Eye (tissue), 1 donor: ENCODE results near the gene NAA80.
A peak's percentile ranks its signal among the peaks of the same experiment; 100 is the strongest.
"Not testable (repeated sequence)": the region's sequence is repeated elsewhere in the genome, so short reads cannot be mapped to it uniquely, and the experiment has no call there.

ENCODE experiments used
- DNase-seq: peaks from one replicate; pipeline ENCODE4 v3.0.0-alpha.2; 2015

NAA80 gene

DNA sequence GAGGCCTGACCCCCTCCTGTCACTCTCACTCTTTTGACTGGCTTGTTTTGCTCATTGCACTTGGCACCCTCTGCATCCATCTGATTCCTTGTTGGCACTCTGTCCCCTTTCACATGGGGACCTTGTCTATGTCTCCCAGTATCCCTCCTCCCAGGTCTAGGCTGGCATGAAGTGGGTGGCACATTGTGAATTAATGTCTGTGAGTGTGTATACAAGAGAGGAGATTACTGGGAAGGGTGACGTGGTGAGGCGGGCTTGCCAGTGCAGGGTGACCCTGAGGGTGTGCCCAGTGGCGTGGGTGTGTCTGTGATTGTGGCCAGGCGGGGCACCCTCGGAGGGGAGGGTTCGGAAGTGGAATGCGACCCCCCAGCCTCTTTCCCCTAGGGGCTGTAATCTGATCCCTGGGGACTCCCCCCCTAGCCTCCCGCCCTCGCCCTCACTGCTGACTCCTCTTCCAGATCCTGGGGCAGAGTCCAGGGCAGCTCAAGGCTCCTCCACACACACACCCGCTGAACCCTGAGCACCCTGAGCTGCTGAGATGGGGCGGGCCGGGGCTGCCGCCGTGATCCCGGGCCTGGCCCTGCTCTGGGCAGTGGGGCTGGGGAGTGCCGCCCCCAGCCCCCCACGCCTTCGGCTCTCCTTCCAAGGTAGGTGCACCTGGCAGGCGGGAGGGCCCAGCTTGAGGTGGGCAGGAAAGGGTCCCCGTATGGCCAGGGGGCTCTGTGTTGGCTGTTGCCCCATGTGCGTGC lies 30.3 kb downstream of the NAA80 start, which contains the start of gene SEMA3B:
SEMA3B (plus strand) TSS at position 445 of the 749 bp plus-strand sequence; CDS start at position 539, 94 bp downstream.
- DNase-seq = peak; percentile 50

DNA sequence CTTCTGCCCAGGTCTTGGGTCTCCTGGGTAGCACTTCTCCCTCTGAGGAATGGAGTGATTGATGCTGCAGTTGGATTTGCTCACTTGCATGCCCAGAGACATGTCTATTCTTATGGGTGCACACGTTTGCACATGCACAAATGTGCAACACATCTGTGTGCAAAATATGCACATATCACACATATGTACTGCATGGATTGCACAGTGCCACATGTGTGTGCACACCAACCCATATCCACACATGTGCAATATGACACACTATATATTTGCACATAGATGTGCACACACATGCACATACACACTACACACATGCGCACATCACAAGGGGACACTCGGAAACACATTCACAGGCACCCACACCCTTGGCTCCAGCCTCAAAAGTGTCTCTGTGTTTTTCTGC lies 30.9 kb downstream of the NAA80 start:
- DNase-seq = no peak

DNA sequence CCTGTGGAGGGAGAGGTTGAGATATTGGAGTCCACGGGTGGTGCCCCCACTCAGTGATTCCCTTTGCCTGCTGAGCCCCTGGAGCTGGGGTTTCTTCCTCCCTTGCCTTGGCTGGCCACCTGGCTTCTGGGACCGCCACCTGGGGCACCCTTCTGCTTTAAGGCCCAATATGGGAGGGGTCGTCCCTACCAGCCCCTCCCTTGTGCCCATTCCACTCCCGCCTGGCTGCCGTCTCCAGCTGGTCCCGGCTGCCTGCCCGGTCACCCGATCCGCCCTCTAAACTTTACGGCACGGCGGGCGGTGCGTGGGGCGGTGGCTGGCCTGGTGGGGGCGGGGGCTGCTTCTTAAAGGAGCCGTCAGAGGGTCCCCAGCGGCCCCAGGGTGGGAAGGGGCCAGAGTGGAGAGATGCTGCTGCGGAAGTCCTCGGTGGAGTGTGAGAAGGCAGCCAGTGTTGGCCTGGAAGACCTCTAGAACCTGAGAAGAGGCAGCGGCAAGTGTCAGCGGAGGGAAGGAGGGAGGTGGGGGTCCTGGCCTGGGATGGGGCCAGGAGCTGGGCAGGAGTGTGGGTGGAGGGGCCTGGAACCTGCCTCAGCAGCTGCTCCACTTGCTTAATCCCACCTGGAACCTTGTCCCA lies 31.8 kb downstream of the NAA80 start:
- peak; percentile 79 for DNase-seq

DNA sequence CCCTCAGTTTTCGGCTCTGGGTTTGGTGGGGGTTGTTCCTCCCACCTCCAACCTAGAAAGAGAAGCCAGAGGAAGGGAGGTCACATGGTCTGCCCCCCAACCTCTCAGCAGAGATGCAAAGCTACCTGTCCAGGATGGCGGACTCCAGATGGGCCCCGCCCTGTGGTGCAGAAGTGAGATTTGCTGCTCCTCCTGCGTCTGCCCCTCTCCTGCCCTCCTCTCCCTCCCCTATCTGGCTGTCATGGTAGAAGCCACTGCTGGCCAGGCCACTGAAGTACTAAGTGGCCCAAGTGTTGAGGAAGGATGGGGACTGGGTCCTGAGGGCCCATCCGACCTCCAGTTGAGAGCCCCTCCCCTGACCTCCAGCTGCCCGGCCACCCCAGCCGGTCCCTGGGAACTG lies 32.4 kb downstream of the NAA80 start:
- no peak for DNase-seq

DNA sequence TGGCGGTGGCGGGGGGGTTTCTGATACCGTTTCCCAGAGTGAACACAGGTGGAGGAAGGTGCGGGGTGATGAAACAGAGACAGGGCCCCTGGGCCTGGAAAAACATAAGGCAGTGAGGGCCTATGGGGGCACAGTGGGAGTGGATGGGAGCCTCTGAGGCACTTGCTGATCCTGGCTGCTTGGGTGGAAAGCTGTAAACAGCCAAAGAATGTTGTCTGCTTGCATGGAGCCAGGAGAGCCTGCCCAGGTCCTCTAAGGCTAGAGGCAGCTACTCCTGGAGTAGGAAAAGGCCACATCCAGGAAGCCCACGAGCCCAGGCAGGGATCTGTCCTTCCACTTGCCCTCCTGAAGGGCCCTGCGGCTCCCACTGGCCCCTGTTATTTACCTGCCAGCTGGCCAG lies 33.2 kb downstream of the NAA80 start:
- DNase-seq = no peak

DNA sequence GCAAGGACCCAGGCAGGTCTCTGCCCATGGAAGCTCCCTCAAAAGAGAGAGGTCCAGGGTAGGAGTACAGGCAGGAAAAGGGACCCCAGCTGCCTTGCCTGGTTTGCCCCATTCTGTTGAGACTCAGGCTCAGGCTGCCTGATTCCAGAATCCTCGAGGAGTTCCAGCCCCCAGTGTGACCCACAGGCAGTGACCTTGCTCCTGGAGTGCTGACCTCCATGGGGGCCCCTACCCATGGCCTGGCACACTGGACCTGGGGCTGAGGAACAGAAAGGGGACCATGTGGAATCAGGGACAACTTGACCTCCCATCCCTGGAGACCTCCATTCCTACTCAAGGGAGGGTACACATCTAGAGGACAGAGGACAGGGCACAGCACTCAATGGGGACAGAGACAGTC lies 33.6 kb downstream of the NAA80 start:
- DNase-seq = no peak

DNA sequence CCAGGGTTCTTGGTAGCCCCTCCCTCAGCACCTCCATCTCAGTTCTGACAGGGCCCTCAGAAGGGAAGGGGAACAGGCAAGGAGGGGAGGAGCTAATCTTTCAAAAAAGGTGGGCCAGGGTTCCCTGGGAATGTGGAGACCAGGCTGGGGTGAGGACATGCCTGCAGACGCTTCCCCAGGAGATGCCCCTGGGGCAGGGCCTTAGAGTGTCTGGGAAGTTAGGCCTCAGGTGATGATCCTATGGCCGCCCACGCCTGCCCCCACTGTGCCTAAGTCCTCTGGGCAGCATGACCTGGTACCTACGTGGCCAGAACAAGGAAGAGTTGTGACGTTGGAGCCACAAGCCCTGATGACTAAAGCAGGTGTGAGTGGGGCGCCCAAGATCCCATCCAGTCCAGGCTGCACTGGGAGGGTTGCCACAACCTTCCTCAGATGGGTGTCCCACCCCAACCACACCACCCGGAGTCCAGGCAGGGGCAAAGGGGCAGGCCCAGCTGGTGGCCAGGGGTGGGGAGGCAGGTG lies 34.2 kb downstream of the NAA80 start:
- no peak for DNase-seq

DNA sequence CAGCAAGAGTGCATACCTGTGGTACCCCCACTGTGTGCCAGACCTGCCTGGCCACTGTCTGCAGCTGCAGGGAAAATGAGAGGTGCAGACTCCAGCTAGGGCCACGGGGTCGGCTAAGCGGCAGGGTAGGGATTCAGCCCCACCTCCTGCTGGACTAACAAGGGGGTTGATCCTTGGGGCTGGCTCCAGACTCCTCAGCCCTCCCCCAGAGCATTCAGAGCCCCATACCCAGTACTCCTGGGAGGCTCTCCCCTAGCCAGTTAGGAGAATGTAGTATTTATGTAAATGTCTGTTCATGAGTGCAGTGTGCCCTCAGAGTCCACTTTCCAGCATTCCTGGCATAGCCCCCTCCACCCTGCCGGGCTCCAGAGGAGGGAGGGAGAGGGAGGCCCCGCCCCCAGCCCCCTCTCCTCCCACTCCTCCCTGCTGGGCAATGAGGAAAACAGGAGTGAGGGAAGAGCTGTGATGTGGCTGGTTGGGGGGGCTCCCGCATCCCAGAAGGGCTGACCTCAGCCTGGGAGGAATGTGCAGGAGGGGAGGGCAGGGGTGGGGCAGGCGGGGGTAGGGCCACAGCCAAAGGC lies 34.7 kb downstream of the NAA80 start:
- DNase-seq = peak; percentile 97

DNA sequence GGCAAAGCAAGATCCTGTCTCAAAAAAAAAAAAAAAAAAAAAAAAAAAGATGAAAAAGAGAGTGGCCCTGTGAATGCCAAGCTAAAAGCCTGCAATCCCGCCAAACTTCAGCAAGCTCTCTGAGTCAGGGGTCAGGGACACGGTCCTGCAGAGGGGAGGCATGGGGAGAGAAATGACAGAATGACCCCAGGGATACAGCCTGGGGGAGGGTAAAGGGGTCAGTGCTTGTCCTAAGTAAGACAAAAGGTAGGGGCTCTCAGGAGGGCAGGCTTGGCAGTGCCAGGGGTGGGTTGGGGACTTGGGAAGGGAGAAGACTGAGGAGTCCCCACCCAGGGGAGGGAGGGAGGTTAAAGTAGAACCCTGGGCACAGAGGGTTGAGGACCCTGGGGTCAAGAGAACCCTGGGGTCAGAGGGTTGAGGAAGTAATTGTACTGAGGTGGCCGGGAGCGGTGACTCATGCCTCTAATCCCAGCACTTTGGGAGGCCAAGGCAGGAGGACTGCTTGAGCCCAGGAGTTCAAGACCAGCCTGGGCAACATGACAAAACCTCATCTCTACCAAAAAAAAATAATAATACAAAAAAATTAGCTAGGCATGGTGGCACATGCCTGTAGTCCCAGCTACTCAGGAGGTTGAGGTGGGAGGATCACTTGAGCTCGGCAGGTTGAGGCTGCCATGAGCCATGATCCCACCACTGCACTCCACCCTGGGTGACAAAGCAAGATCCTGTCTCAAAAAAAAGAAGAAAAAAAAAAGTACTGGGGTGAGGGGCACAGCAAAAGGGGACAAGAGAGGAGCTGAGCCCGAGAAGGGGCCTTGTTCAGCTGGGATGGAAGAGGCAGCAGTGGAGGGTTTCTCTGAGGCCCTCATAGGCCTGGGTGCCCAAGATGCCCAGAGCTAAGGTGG lies 35.5 kb downstream of the NAA80 start:
- DNase-seq = no peak

DNA sequence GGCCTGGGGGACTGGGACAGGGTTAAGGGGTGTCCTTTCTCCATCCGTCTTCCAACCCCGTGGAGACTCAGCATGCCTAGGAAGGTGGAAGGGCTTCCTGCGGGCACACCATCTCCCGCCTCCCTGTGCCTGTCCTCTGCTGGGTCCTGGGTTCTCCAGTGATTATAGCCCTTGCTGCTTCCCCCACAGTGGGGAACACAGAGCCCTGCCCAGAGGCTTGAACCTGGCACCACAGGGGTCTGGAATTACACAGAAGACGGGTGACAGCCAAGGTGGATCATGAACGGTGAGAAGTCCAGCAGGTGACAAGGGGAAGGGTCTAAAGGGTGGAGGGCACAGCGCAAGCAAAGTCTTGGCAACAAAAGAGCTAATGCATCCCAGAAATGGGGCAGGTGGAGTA lies 36.4 kb downstream of the NAA80 start:
- DNase-seq = no peak

DNA sequence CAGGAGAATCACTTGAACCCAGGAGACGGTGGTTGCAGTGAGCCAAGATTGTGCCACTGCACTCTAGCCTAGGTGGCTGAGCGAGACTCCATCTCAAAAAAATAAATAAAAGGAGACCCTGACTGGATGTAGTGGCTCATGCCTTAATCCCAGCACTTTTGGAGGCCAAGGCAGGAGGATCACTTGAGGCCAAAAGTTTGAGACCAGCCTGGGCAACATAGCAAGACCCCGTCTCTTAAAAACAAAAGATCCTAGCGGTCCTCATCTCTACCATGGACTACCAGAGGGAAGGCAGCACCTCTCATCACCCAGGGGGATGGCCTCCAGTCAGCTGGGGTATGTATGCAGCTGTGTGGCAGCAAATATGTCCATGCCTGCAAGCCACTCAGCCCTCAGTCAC lies 37.0 kb downstream of the NAA80 start:
- not testable (repeated sequence) for DNase-seq

DNA sequence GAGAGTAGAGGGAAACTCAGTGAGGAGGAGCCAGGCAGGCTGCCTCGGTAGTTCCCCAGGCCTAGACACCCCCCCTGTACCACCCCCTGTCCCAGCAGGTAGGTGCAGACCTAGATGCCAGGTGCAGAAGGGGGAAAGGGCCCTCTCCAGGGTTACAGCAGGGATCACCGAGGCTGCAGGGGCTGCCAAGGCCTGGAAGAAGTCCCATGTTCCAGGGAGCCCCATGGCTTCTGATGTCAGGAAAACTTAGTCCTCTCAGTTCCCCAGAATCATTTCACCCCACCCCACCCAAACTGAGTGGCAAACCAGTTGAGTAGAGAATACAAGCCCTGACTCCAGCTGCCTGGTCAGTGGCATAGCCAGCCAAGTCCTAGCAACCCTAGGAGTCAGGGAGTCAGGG lies 37.7 kb downstream of the NAA80 start:
- no peak for DNase-seq

DNA sequence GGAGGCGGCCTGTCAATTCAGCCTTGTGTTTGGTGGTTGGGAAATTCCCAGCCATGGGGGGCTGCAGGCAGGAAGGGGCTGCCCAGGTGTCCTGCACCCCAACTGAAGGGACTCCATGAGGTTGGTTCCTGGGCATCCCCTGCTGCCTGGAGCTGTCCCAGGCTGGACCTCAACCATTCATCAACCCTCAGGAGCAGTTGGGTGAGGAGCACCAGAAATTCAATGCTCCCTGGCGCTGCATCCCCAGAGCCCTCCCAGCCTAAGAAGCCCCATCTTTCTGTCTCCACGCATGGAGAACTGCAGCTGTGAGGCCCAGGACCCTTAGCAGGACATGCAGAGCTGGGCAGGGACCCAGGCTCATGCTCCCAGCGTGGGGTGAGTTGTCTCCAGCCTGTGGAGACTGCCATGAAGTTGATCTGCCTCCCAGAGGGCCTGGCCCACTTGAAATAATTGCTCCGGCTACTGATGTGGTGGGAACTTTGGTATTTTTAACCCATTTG lies 38.2 kb downstream of the NAA80 start:
- DNase-seq = no peak

DNA sequence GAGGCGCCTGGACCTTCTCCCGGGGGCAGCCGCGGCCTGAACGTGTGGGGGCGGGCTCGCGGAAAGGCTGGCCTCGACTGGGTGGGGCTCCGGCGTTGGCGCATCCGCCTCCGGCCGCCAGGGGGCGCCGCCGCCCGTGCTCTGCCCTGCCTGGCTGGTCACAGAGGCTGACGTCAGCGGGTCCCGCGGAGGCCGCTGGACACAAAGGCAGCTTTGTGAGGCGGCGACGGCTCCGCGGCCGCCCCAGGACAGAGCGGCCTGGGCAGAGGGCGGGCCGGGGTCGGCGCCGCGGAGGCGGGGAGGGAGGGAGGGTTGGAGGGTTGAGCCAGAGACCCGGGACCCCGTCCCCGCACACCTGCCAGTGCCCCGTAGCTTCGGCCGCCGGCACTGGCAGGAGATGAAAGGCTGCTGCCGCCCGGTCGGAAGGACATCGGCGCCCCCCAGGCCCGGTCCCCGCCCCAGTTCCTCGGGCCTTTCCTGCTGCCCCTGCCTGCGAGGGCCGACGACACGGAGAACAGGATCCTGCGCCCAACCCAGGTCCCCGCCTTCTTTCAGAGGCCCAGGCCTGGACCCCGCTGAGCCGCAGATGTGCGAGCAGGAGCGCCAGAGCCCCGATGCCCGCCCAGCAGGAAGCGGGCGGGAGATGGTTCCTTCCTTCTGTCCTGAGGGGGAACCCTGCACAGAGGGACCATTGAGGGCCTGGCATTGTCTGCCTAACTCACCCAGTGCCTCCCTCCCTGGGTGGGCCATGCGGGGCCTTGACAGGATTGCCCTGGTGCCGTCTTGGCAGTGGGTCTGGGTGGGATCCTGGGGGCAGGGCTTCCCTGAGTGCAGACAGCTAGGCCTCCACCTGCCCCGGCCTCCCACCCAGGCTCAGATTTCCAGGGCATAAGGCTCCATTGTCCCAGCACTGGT lies 38.9 kb downstream of the NAA80 start:
- peak; percentile 97 for DNase-seq

DNA sequence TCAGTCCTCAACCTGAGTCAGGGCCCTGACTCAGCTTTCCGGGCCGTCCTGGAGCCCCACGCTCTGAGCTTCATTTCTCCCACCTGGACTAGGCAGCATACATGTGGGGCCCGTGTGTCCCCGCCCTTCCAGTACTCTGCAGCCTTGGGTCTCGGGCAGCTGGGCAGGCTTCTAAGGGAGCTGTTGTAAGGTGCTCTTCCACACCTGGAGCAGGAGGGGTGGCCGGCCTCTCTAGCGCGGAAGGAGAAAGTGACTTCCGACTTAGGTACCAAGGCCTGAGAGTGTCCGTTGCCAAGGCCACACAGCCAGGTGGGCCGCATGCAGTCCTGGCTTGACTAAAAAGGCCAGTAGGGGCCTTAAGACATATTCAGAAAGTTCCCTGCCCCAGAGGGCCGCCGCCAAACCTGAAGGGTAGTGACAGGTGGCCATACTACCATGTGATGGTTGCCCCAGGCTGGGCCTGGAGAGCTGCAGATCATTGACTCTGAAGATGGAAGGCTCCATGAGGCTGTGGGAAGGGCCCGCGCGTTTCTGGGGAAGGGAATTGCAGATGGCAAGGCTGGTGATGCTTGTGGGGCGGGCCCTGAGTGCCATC lies 39.7 kb downstream of the NAA80 start:
- no peak for DNase-seq

DNA sequence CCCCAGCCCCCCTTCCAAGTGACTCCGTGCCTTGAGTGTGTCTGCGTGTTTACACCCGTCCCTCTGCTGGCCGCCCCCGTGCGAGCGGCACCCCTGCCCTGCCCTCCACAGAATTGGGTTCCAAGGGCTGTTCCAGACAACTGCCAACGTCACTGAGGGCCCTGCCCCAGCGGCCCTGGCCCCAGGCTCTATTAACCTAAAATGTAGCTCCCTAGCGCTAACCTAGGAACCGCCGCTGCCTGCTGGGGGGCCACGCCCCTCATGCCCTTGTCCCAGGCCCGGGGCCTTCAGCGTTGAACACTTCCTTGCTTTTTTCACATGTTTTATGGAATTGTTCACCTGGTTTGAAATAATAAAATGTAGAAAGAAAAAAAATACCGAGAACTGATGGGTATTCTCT lies 40.2 kb downstream of the NAA80 start:
- DNase-seq = no peak

DNA sequence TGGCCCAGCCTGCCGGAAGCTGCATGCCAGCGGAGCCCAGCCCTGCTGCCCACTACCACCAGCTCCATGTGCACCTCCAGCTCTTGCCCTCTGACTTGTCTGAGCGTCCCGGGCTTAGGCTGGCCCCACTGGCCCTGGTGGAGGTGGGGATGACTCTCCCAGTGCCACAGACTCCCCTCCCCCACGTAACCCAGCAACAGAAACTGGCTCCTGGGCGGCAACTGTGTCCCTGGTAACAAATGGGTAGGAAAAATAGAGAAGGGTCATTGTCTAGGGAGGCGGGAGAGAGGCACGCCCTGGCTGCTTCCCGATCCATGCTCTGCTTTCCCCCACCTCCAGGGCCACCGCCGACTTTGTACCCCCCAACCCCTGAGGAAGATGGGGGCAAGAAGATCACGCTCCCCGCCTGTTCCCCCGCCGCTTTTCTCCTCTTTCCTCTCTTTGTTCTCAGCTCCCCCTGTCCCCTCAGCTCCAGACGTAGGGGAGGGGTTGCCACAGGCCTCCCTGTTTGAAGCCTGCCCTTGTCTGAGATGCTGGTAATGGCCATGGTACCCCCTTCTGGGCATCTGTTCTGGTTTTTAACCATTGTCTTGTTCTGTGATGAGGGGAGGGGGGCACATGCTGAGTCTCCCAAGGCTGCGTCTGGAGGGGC lies 41.0 kb downstream of the NAA80 start:
- peak; percentile 78 for DNase-seq

DNA sequence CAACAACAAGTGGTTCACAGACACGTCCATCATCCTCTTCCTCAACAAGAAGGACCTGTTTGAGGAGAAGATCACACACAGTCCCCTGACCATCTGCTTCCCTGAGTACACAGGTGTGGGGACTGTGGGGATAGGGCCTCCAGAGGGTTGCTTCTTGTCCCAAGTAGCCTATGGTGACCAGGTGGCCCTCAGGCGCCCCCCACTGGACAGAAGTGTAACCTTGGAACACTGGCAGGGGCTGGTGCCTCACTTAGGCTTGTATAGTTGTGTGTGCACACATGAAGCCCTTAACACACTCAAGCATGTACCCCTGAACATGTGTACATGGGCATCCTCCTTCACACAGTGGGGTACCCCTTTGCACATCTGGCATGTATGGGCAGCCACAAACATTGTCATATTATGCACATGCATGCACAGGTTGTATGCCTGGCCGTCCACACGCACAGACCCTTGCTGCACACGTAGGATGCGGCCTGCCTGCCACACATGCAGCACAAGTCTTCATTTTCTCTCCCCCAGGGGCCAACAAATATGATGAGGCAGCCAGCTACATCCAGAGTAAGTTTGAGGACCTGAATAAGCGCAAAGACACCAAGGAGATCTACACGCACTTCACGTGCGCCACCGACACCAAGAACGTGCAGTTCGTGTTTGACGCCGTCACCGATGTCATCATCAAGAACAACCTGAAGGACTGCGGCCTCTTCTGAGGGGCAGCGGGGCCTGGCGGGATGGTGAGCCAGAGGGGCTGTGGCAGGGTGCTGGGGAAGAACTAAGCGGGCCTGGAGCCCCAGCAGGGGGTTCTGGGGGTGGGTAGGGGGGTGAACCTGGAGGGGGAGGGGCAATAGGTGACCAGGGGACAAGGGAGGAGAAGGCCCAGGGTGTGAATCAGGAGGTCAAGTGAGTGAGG lies 42.0 kb downstream of the NAA80 start:
- DNase-seq = peak; percentile 63

DNA sequence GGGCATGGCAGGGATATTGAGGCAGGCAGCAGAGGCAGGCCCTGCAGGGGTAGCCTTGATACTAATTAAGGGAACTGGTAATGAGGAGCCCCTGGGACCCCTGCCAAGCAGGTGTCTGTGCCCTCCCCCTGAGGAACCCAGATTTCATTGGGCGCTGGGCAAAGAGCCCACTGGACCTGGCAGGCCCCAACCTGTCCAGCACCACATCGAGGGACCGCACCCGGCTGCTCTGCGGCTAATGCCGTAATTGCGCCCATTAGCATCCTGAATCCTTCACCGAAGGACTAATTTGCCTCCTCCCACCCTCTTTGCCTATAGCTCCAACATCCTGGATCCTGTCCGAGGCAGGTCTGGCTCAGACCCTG lies 44.0 kb downstream of the NAA80 start:
- DNase-seq = no peak
